ENCODE data around the gene MPP7. TPM values are rescaled to one million over a fixed set of nuclear protein-coding genes. Genes with fewer than 3 reads are reported as not detected.

MPP7 gene
- total and polyA plus RNA-seq, 9 donors: 3.0 to 7.0 (median 4.6) TPM

DNA sequence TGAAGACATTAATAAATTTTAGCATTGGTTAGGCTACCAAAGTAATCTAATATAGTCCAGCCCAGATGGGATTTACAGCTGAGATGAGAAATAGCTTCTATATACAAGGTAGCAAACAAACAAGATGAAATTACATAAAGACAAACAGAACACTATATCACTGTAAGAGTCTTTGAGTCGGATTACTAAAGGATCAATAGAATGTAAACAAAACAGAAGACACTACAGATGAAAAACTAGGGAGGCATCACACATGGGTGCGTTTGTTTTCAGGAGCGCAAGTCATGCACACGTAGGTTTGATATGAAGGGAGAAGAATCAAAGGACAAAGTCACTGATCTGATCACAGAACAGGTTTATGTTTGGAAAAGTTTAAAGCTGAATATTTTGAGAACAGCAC is 26.5 kb downstream of the MPP7 start:
- Histone ChIP-seq H3K4me1 (ENCODE audit: control insufficient read depth, insufficient read depth, low read length) (no peaks in the 10 kb centered on the region), H3K27me3 (ENCODE audit: control insufficient read depth, insufficient read depth, low read length) (no peaks in the 10 kb centered on the region), H3K36me3 (ENCODE audit: control insufficient read depth, insufficient read depth, low read length) (no peaks in the 10 kb centered on the region), H3K4me3 (ENCODE audit: low read length) (no peak overlapping the region), H3K27ac (ENCODE audit: low read length) (no peak overlapping the region), H3K9me3 (replicated peaks; ENCODE audit: control insufficient read depth, low read depth, low read length) (no peaks in the 10 kb centered on the region)
- DNase-seq: no peak
- WGBS (ENCODE audit: insufficient coverage): 97% methylated on average over 3 of the region's 4 CpGs

DNA sequence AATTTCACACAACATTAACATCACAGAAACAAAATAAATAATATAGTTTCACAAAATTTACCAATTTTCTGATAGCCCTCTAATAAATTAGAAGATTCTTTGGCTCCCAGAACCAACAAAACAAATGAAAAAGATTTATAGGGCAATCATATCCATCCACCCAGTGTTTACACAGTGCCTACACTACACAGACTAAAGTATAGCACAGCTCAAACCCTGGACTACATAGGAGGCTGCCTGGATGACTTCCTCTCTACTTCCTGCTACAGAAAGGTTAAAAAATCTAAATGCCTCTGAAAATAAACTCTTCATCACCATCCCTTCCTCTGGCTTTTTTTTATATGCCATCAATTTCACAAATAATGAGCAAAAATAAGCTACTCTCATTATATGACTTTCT is 28.4 kb downstream of the MPP7 start:
- H3K27ac ChIP-seq (ENCODE audit: low read length): no peak overlapping the region
- no peaks in the 10 kb centered on the region for H3K9me3 ChIP-seq (replicated peaks; ENCODE audit: control insufficient read depth, low read depth, low read length)
- no peaks in the 10 kb centered on the region for H3K27me3 ChIP-seq (ENCODE audit: control insufficient read depth, insufficient read depth, low read length)
- no peaks in the 10 kb centered on the region for H3K4me1 ChIP-seq (ENCODE audit: control insufficient read depth, insufficient read depth, low read length)
- no peak for DNase-seq
- no peak overlapping the region for H3K4me3 ChIP-seq (ENCODE audit: low read length)
- no peaks in the 10 kb centered on the region for H3K36me3 ChIP-seq (ENCODE audit: control insufficient read depth, insufficient read depth, low read length)

DNA sequence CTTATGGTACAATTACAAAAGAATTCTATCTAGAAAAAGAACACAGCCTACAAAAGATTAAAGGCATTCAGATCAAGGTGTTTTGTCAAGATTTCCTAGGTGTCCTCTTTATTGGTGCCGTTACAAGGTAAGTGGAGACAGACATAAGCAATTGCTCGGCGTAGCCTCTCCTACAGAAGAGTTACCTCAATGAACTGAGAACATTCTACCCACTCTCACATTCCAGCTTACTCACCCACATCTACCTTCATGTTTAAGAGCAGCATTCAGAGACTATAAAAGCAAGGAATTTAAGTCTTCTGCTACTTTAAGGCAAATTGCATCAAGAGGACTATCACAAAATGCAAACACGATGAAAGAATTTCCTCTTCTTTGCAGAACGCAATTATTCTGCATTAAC is 29.5 kb downstream of the MPP7 start:
- Histone ChIP-seq H3K4me3 (ENCODE audit: low read length) (no peak overlapping the region), H3K27ac (ENCODE audit: low read length) (no peak overlapping the region), H3K27me3 (ENCODE audit: control insufficient read depth, insufficient read depth, low read length) (no peaks in the 10 kb centered on the region), H3K9me3 (replicated peaks; ENCODE audit: control insufficient read depth, low read depth, low read length) (no peaks in the 10 kb centered on the region), H3K4me1 (ENCODE audit: control insufficient read depth, insufficient read depth, low read length) (no peaks in the 10 kb centered on the region), H3K36me3 (ENCODE audit: control insufficient read depth, insufficient read depth, low read length) (no peaks in the 10 kb centered on the region)
- no peak for DNase-seq
- WGBS (ENCODE audit: insufficient coverage): no CpG with 5 or more reads among the region's 5 CpGs

DNA sequence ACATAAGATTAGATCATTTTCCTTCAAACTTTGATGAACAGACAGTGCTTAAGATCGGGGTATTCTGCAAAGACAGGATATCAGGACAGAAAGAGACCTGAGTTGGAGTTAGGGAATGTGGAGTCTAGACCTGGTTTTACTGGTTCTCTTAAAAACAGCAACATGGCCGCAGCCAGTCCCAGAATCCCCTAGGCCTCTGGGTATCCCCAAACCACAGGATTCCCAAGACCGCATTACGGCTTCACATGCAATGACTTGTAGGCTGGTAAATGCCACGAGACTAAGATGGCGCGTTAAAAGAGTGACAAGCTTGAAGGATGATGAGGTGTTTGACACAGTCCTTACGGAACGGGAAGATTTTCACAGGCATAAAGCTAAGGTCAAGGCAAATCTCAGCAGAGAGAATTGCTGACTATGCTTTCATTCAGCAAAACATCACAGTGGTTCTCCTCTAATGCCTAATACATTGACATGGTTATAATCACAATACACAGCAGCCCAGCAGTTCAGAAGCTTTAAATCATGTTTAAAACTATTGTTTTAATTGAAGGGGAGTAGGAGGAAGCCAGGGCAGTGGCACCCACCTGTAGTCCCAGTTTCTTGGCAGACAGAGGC is 32.9 kb downstream of the MPP7 start:
- H3K4me3 ChIP-seq (ENCODE audit: low read length): no peak overlapping the region
- no peaks in the 10 kb centered on the region for H3K9me3 ChIP-seq (replicated peaks; ENCODE audit: control insufficient read depth, low read depth, low read length)
- H3K36me3 ChIP-seq (ENCODE audit: control insufficient read depth, insufficient read depth, low read length): no peaks in the 10 kb centered on the region
- no peak for DNase-seq
- no peaks in the 10 kb centered on the region for H3K4me1 ChIP-seq (ENCODE audit: control insufficient read depth, insufficient read depth, low read length)
- H3K27ac ChIP-seq (ENCODE audit: low read length): no peak overlapping the region
- 100% methylated on average over 2 of the region's 9 CpGs for WGBS (ENCODE audit: insufficient coverage)
- H3K27me3 ChIP-seq (ENCODE audit: control insufficient read depth, insufficient read depth, low read length): no peaks in the 10 kb centered on the region

DNA sequence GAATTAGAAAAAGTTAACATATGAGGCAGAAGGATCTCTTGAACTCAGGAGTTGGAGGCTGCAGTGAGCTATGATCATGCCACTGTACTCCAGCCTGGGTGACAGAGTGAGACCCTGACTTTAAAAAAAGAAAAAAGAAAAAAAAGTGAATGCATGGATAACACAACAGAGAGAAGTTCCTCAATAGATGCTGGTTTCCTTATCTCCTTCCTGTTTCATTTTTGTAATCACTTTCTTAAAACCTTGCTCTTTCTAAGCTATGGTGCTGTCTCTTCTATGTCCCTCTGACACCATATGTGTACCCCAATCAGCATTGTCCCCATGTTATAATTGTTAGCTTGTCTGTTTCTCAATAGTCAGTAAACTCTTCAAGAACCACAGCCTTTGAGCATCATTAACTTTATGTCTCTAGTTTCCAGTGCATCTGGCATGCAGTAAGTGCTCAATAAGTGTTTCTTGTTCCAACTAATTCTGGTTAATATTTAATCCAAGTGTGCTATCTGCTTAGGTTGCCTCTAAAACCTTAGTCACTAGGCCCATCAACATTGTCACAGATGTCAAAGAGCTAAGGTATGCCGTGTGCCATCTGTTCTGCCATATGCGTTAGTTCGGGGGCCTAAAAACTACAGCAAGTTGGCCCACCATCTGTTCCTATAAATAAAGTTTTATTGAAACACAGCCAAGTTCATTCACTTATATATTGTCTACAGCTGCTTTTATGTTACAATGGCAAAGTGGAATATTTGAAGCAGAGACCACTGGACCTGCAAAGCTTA is 36.2 kb downstream of the MPP7 start:
- H3K4me1 ChIP-seq (ENCODE audit: control insufficient read depth, insufficient read depth, low read length): no peaks in the 10 kb centered on the region
- no peaks in the 10 kb centered on the region for H3K9me3 ChIP-seq (replicated peaks; ENCODE audit: control insufficient read depth, low read depth, low read length)
- no CpG with 5 or more reads among the region's 3 CpGs for WGBS (ENCODE audit: insufficient coverage)
- DNase-seq: no peak
- H3K4me3 ChIP-seq (ENCODE audit: low read length): no peak overlapping the region
- no peak overlapping the region for H3K27ac ChIP-seq (ENCODE audit: low read length)
- H3K27me3 ChIP-seq (ENCODE audit: control insufficient read depth, insufficient read depth, low read length): no peaks in the 10 kb centered on the region
- no peaks in the 10 kb centered on the region for H3K36me3 ChIP-seq (ENCODE audit: control insufficient read depth, insufficient read depth, low read length)

DNA sequence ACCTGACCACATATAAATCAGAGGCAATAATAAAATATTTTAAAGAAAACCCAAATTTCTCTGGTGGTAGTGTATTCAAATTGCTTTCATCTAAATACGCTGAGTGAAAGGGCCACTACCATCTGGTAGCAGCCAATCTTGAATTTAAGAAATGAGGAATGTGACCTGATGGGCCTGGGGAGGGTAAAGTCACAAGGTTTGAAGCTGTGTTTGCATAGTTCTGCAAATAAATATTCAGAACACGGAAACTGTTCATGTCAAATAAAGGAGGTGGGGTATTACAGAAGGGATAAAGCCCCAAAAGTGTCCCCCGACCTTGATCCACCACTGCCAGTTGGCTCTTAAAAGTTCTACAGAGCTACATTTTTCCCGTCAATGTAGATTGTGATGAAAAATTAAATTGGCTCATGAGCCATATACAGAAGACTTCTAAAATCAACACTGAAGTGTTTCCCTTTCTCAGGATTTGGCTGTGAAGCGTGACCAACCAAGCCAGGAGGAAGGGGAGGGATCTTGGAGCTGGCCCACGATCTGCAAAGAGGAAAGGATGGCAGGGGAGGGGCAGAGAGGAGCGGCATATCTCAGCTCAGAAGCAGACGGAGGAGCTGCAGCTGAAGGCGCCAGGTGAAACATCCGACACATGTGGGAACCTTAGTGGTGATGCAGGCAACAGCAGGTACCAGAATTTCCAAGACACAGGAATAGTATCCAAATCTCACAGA is 39.6 kb downstream of the MPP7 start:
- 69% methylated on average over 7 of the region's 10 CpGs for WGBS (ENCODE audit: insufficient coverage)

DNA sequence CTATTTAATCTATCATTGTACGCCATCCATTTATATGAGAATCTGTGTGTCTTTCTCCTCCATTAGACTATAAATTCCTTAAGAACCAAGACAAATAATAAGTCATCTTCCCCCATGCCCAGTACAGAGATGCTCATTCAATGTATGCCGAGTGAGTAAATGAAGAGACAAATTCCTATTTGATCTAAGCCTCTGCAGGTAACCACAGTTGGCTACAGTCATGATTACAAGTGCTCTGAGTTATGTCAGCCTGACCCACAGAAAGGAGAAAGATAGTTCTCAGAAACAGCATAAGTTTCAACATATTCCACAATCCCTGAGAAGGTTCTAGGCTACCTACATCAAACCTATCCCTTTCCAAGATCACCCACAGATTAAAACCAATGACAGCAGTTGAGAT is 46.1 kb downstream of the MPP7 start:
- DNase-seq: no peak
- Histone ChIP-seq H3K4me1 (ENCODE audit: control insufficient read depth, insufficient read depth, low read length) (no peaks in the 10 kb centered on the region), H3K27ac (ENCODE audit: low read length) (no peak overlapping the region), H3K27me3 (ENCODE audit: control insufficient read depth, insufficient read depth, low read length) (no peaks in the 10 kb centered on the region), H3K4me3 (ENCODE audit: low read length) (no peak overlapping the region), H3K9me3 (replicated peaks; ENCODE audit: control insufficient read depth, low read depth, low read length) (no peaks in the 10 kb centered on the region), H3K36me3 (ENCODE audit: control insufficient read depth, insufficient read depth, low read length) (no peaks in the 10 kb centered on the region)
- no CpG with 5 or more reads among the region's 2 CpGs for WGBS (ENCODE audit: insufficient coverage)

More for the DNA sequence above, 39.6 kb downstream of the MPP7 start:
- H3K27me3 ChIP-seq (ENCODE audit: control insufficient read depth, insufficient read depth, low read length): no peaks in the 10 kb centered on the region
- no peak overlapping the region for H3K4me3 ChIP-seq (ENCODE audit: low read length)
- no peak overlapping the region for H3K27ac ChIP-seq (ENCODE audit: low read length)
- no peaks in the 10 kb centered on the region for H3K4me1 ChIP-seq (ENCODE audit: control insufficient read depth, insufficient read depth, low read length)
- H3K36me3 ChIP-seq (ENCODE audit: control insufficient read depth, insufficient read depth, low read length): no peaks in the 10 kb centered on the region
- no peaks in the 10 kb centered on the region for H3K9me3 ChIP-seq (replicated peaks; ENCODE audit: control insufficient read depth, low read depth, low read length)
- no peak for DNase-seq

DNA sequence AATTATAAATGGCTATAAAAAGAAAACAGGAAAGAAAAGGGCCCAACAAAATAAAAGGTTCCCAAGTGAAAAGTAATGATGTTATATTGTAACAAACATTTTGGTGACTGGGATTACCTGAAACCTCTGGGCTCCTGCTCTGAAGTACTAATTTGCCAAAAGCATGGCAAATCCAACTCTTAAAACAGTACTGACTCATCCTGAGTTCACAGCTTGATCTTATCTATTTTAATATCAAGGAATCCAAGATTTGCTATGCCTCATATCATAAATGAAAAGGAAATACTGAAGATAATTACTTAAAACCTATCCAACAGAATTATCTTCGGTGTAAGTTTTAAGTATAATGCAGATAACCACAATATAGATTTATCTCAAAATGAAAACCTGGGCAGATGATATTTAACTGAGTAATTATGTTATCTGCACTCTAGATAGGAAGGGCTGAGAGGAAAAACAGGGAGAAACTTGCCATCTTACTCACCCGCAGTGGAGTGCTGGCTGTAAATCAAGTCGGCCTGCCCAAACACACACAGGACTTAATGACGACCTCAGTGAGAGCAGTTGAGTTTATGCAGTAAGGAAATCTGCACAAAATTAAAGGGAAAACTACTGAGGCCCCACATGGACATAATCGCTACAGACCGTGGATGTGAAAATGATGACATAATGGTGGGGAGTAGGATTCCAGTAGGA is 48.4 kb downstream of the MPP7 start:
- no peak for DNase-seq
- Histone ChIP-seq H3K27ac (ENCODE audit: low read length) (no peak overlapping the region), H3K4me1 (ENCODE audit: control insufficient read depth, insufficient read depth, low read length) (no peaks in the 10 kb centered on the region), H3K27me3 (ENCODE audit: control insufficient read depth, insufficient read depth, low read length) (no peaks in the 10 kb centered on the region), H3K4me3 (ENCODE audit: low read length) (no peak overlapping the region), H3K9me3 (replicated peaks; ENCODE audit: control insufficient read depth, low read depth, low read length) (no peaks in the 10 kb centered on the region), H3K36me3 (ENCODE audit: control insufficient read depth, insufficient read depth, low read length) (no peaks in the 10 kb centered on the region)
- no CpG with 5 or more reads among the region's 6 CpGs for WGBS (ENCODE audit: insufficient coverage)

DNA sequence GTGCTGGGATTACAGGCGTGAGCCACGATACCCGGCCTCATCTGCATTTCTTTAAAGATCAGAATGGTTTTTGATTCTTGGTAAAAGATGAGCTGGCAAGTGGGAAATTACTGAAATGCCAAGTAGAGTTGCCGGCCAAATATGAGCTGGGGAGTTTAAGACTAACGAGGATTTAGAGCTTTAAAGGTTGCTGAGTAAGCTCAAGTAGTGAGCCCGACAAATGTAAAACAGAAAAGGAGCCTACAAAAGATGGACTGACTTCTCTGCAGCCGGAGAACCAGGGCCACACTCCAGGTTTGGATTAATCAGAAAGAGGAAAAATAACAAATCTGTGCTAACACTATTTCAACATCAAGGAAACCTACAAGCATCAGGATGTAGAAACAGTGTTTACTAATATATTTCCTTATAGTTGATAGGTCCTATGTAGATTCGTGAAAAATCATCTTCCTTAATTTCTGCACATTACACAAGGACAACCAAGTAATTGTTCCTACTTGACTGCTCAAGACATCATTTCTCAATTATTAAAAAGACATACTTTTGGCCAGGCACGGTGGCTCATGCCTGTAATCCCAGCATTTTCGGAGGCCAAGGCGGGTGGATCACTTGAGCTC is 49.6 kb downstream of the MPP7 start:
- Histone ChIP-seq H3K4me3 (ENCODE audit: low read length) (no peak overlapping the region), H3K36me3 (ENCODE audit: control insufficient read depth, insufficient read depth, low read length) (no peaks in the 10 kb centered on the region), H3K27ac (ENCODE audit: low read length) (no peak overlapping the region), H3K9me3 (replicated peaks; ENCODE audit: control insufficient read depth, low read depth, low read length) (no peaks in the 10 kb centered on the region), H3K27me3 (ENCODE audit: control insufficient read depth, insufficient read depth, low read length) (no peaks in the 10 kb centered on the region), H3K4me1 (ENCODE audit: control insufficient read depth, insufficient read depth, low read length) (peaks cover under 1% of the 10 kb centered on the region)
- 72% methylated on average over 9 of the region's 11 CpGs for whole genome bisulfite sequencing (ENCODE audit: insufficient coverage)
- DNase-seq: no peak
